Neural cell (in vitro differentiated cells): ENCODE data around the gene KCNT1. TPM values are rescaled to one million over a fixed set of nuclear protein-coding genes. Genes with fewer than 3 reads are reported as not detected.

Source experiments
- H2AFZ ChIP-seq: fragments of 200-600, 300-800 bp; sonication (generic), shearing (Covaris generic); 2 replicates; pipeline ENCODE4 v1.6.0; 2014; ENCODE audit warnings: low read depth, mild to moderate bottlenecking, antibody characterized with exemption, low read length, moderate library complexity
- H3F3A ChIP-seq: fragments of 200-600 bp; shearing (Covaris generic); 2 replicates; pipeline ENCODE4 v1.6.1; 2016; ENCODE audit warnings: mild to moderate bottlenecking, moderate library complexity, mixed read lengths, antibody characterized with exemption, low read length; ENCODE audit not compliant: insufficient read depth, poor library complexity, severe bottlenecking
- H3K27ac ChIP-seq: fragments of 200-600, 300-800 bp; sonication (generic), shearing (Covaris generic); 2 replicates; pipeline ENCODE4 v1.5.1; 2014; ENCODE audit warnings: mild to moderate bottlenecking, low read length, moderate library complexity
- H3K27me3 ChIP-seq: fragments of 300-800, 200-600 bp; sonication (generic), shearing (Covaris generic); 2 replicates; pipeline ENCODE4 v1.6.0; 2014; ENCODE audit warnings: mild to moderate bottlenecking, low read depth, low read length, moderate library complexity; ENCODE audit not compliant: insufficient read depth
- H3K36me3 ChIP-seq: fragments of 300-800, 200-600 bp; sonication (generic), shearing (Covaris generic); 2 replicates; pipeline ENCODE4 v1.5.1; 2014; ENCODE audit warnings: mild to moderate bottlenecking, antibody characterized with exemption, low read length, moderate library complexity; ENCODE audit not compliant: insufficient read depth
- H3K4me2 ChIP-seq: fragments of 300-800, 200-600 bp; sonication (generic), shearing (Covaris generic); 2 replicates; pipeline ENCODE4 v1.6.0; 2014; ENCODE audit warnings: mild to moderate bottlenecking, low read length
- H3K4me3 ChIP-seq: fragments of 300-800, 200-600 bp; sonication (generic), shearing (Covaris generic); 2 replicates; pipeline ENCODE4 v1.5.1; 2014; ENCODE audit warnings: mild to moderate bottlenecking, low read length, moderate library complexity
- H3K79me2 ChIP-seq: fragments of 200-600 bp; shearing (Covaris generic); replicated peaks from 2 replicates; pipeline ENCODE4 v1.6.0; 2014; ENCODE audit warnings: mild to moderate bottlenecking, low read length, moderate library complexity; ENCODE audit not compliant: insufficient read depth
- H3K9ac ChIP-seq: fragments of 300-800, 200-600 bp; sonication (generic), shearing (Covaris generic); 2 replicates; pipeline ENCODE4 v1.6.1; 2016; ENCODE audit warnings: mild to moderate bottlenecking, low read length, mixed read lengths
- H3K9me2 ChIP-seq: fragments of 200-600 bp; shearing (Covaris generic); 2 replicates; pipeline ENCODE4 v1.6.1; 2016; ENCODE audit warnings: mild to moderate bottlenecking, low read length, mixed read lengths; ENCODE audit not compliant: insufficient read depth
- H3K9me3 ChIP-seq: fragments of 200-600, 300-800 bp; sonication (generic), shearing (Covaris generic); 2 replicates; pipeline ENCODE4 v1.6.1; 2016; ENCODE audit warnings: mild to moderate bottlenecking, mixed run types, low read length, moderate library complexity, mixed read lengths
- H4K20me1 ChIP-seq: fragments of 200-600 bp; shearing (Covaris generic); 2 replicates; pipeline ENCODE4 v1.6.1; 2016; ENCODE audit warnings: mild to moderate bottlenecking, mixed run types; ENCODE audit not compliant: insufficient read depth
- EP300 ChIP-seq: fragments of 450-650 bp; conservative IDR thresholded peaks from 2 replicates; pipeline ENCODE4 v1.6.1; 2014; ENCODE audit warnings: antibody characterized with exemption, mild to moderate bottlenecking, moderate library complexity; ENCODE audit not compliant: poor library complexity, severe bottlenecking
- EZH2 ChIP-seq: fragments of 200-600, 300-800 bp; shearing (Covaris generic), sonication (generic); IDR thresholded peaks from 2 replicates; pipeline ENCODE4 v1.6.1; 2014; ENCODE audit warnings: antibody characterized with exemption, low read length, borderline replicate concordance, mild to moderate bottlenecking; ENCODE audit not compliant: insufficient read depth, poor library complexity, severe bottlenecking
- MXI1 ChIP-seq: fragments of 450-650 bp; conservative IDR thresholded peaks from 2 replicates; pipeline ENCODE4 v1.6.1; 2014; ENCODE audit warnings: antibody characterized with exemption, mild to moderate bottlenecking; ENCODE audit not compliant: poor library complexity, severe bottlenecking
- POLR2AphosphoS5 ChIP-seq: IDR thresholded peaks from 2 replicates; pipeline ENCODE4 v1.6.1; 2012
- RAD21 ChIP-seq: fragments of 450-650 bp; conservative IDR thresholded peaks from 2 replicates; pipeline ENCODE4 v1.6.1; 2014; ENCODE audit warnings: antibody characterized with exemption, mild to moderate bottlenecking, moderate library complexity
- SMC3 ChIP-seq: fragments of 450-650 bp; conservative IDR thresholded peaks from 2 replicates; pipeline ENCODE4 v1.6.1; 2014; ENCODE audit warnings: antibody characterized with exemption, mild to moderate bottlenecking, moderate library complexity; ENCODE audit not compliant: poor library complexity
- TAF1 ChIP-seq: IDR thresholded peaks from 2 replicates; pipeline ENCODE4 v1.6.1; 2012; ENCODE audit warnings: low read depth
- polyA plus RNA-seq: library from polyadenylated mRNA; depleted of rRNA; stranded (reverse); fragments of >200 nt; gene quantifications from 2 replicates; pipeline ENCODE4 v1.2.3, GENCODE V29; 2014
- TF ChIP-seq, protein P1 (sequence below): fragments of 450-650 bp; IDR thresholded peaks from 2 replicates; pipeline ENCODE4 v1.5.1; 2014; ENCODE audit warnings: antibody characterized with exemption, mild to moderate bottlenecking, moderate library complexity; ENCODE audit not compliant: poor library complexity, severe bottlenecking
- TF ChIP-seq, protein P2 (sequence below): IDR thresholded peaks from 2 replicates; pipeline ENCODE4 v1.6.1; 2012; ENCODE audit warnings: borderline replicate concordance

KCNT1 gene
- polyA plus RNA-seq, 1 donor from 2014 or later = 0.67 TPM

DNA sequence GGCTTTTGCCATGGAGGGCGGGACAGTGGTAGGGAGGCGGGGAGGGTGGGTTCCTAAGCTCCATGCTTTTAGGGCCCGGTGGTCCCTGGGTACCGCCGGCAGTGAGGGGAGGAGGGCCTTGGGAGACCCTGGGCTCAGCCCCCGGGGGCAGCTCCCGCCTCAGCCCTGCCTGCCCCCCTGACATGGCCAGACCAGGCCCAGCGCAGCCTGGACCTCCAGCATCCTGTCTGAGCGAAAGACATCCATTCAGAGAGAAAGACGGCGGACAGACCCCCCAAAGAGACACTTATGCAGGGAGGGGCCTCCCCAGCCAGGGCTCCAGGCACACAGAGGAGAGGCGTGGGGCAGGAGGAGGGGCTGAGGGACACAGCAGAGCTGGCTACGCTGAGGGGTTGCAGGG lies 45.3 kb downstream of the KCNT1 start:
- H3K4me2 ChIP-seq = no peak overlapping the region
- no peak overlapping the region for H3K27ac ChIP-seq
- no peaks in the 10 kb centered on the region for H3K9me3 ChIP-seq
- no peaks in the 10 kb centered on the region for H3K9me2 ChIP-seq
- H3K36me3 ChIP-seq = no peaks in the 10 kb centered on the region
- H3K9ac ChIP-seq = no peak overlapping the region
- no peak for TF ChIP-seq POLR2AphosphoS5
- TF ChIP-seq TAF1 = no peak
- TF ChIP-seq, protein P1, sequence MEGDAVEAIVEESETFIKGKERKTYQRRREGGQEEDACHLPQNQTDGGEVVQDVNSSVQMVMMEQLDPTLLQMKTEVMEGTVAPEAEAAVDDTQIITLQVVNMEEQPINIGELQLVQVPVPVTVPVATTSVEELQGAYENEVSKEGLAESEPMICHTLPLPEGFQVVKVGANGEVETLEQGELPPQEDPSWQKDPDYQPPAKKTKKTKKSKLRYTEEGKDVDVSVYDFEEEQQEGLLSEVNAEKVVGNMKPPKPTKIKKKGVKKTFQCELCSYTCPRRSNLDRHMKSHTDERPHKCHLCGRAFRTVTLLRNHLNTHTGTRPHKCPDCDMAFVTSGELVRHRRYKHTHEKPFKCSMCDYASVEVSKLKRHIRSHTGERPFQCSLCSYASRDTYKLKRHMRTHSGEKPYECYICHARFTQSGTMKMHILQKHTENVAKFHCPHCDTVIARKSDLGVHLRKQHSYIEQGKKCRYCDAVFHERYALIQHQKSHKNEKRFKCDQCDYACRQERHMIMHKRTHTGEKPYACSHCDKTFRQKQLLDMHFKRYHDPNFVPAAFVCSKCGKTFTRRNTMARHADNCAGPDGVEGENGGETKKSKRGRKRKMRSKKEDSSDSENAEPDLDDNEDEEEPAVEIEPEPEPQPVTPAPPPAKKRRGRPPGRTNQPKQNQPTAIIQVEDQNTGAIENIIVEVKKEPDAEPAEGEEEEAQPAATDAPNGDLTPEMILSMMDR = no peak
- TF ChIP-seq, protein P2, sequence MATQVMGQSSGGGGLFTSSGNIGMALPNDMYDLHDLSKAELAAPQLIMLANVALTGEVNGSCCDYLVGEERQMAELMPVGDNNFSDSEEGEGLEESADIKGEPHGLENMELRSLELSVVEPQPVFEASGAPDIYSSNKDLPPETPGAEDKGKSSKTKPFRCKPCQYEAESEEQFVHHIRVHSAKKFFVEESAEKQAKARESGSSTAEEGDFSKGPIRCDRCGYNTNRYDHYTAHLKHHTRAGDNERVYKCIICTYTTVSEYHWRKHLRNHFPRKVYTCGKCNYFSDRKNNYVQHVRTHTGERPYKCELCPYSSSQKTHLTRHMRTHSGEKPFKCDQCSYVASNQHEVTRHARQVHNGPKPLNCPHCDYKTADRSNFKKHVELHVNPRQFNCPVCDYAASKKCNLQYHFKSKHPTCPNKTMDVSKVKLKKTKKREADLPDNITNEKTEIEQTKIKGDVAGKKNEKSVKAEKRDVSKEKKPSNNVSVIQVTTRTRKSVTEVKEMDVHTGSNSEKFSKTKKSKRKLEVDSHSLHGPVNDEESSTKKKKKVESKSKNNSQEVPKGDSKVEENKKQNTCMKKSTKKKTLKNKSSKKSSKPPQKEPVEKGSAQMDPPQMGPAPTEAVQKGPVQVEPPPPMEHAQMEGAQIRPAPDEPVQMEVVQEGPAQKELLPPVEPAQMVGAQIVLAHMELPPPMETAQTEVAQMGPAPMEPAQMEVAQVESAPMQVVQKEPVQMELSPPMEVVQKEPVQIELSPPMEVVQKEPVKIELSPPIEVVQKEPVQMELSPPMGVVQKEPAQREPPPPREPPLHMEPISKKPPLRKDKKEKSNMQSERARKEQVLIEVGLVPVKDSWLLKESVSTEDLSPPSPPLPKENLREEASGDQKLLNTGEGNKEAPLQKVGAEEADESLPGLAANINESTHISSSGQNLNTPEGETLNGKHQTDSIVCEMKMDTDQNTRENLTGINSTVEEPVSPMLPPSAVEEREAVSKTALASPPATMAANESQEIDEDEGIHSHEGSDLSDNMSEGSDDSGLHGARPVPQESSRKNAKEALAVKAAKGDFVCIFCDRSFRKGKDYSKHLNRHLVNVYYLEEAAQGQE = no peak
- H2AFZ ChIP-seq = no peak overlapping the region
- H3K79me2 ChIP-seq = no peaks in the 10 kb centered on the region
- no peak overlapping the region for H3K4me3 ChIP-seq
- no peaks in the 10 kb centered on the region for H4K20me1 ChIP-seq
- H3K27me3 ChIP-seq = no peaks in the 10 kb centered on the region
- no peaks in the 10 kb centered on the region for H3F3A ChIP-seq

DNA sequence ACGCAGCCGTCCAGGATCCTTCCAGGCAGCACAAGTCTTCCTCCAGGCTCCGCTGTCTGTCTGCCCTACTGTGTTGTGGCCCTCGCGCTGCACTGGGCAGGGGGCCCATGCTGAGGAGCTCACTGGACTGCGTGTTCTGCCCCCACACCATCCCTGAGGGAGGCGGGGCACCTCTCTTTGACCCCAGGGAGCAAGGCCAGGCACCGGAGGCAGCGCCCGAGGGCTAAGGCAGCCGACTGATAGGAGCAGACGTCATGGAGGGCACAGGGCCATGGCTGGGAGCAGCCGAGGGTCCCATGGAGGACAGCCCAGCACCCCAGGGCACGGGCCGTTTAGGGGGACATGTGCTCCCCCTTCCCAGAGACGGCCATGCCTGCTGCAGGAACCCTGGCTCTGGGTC lies 46.7 kb downstream of the KCNT1 start:
- Histone ChIP-seq H3K36me3 (no peaks in the 10 kb centered on the region), H3K4me3 (no peak overlapping the region), H3K4me2 (no peak overlapping the region), H2AFZ (no peak overlapping the region), H3K79me2 (no peaks in the 10 kb centered on the region), H3K9me3 (no peaks in the 10 kb centered on the region), H3K9ac (no peak overlapping the region), H3K9me2 (no peaks in the 10 kb centered on the region), H3K27ac (no peak overlapping the region), H3F3A (no peaks in the 10 kb centered on the region), H3K27me3 (no peaks in the 10 kb centered on the region), H4K20me1 (no peaks in the 10 kb centered on the region)
- TF ChIP-seq EP300 (no peak), TAF1 (no peak), EZH2 (no peak), POLR2AphosphoS5 (no peak), MXI1 (no peak), SMC3 (no peak), RAD21 (no peak)
- TF ChIP-seq, protein P2 = no peak
- TF ChIP-seq, protein P1 = no peak
